ENCODE measurements around the gene GRIN3B. TPM values are rescaled to one million over a fixed set of nuclear protein-coding genes. Genes with fewer than 3 reads are reported as not detected.

The GRIN3B gene
- total and polyA plus RNA-seq, 2 experiments from 2014 or later = 3.0 to 8.5 TPM

DNA sequence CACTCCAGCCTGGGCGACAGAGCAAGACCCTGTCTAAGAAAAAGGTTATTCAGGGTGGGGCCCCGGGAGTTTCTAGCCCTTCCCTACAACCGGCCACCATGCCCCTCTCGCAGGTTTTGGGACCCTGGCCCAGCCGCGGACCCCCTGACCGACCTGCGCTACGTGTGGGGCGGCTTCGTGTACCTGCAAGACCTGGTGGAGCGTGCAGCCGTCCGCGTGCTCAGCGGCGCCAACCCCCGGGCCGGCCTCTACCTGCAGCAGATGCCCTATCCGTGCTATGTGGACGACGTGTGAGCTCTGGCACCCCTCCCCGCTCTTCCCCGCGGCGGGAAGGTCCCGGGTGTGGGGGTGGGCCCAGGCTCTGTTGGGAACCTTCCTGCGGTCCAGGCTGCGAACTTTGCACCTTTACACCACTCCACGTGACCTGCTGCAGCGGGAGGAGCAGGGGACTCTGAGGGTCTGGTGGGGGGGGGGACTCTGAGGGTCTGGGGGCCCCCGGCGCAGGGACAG is 46.0 kb downstream of the GRIN3B start:
- no peaks in the 10 kb centered on the region for H3K36me3 ChIP-seq
- DNase-seq (ENCODE audit: low read depth in 1 of 2, low spot score in 1 of 2) = no peak

DNA sequence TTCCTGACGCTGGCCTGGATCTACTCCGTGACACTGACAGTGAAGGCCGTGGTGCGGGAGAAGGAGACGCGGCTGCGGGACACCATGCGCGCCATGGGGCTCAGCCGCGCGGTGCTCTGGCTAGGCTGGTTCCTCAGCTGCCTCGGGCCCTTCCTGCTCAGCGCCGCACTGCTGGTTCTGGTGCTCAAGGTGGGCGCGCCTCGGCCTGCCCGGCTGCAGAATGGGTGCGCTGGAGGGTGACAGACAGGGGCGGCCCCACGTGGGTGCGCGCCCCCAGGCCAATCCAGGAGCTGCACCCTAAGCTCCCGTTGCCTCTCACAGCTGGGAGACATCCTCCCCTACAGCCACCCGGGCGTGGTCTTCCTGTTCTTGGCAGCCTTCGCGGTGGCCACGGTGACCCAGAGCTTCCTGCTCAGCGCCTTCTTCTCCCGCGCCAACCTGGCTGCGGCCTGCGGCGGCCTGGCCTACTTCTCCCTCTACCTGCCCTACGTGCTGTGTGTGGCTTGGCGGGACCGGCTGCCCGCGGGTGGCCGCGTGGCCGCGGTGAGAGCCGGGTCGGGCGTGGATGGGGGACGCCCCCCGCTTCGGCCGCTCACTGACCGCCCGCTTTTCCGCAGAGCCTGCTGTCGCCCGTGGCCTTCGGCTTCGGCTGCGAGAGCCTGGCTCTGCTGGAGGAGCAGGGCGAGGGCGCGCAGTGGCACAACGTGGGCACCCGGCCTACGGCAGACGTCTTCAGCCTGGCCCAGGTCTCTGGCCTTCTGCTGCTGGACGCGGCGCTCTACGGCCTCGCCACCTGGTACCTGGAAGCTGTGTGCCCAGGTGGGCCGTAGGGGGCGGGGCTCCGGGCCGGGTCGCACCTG is 46.8 kb downstream of the GRIN3B start:
- TF ChIP-seq, protein P1, sequence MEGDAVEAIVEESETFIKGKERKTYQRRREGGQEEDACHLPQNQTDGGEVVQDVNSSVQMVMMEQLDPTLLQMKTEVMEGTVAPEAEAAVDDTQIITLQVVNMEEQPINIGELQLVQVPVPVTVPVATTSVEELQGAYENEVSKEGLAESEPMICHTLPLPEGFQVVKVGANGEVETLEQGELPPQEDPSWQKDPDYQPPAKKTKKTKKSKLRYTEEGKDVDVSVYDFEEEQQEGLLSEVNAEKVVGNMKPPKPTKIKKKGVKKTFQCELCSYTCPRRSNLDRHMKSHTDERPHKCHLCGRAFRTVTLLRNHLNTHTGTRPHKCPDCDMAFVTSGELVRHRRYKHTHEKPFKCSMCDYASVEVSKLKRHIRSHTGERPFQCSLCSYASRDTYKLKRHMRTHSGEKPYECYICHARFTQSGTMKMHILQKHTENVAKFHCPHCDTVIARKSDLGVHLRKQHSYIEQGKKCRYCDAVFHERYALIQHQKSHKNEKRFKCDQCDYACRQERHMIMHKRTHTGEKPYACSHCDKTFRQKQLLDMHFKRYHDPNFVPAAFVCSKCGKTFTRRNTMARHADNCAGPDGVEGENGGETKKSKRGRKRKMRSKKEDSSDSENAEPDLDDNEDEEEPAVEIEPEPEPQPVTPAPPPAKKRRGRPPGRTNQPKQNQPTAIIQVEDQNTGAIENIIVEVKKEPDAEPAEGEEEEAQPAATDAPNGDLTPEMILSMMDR (IDR thresholded peaks at IDR 0.05; ENCODE audit: low read depth, low read length) = no peak
- no peak for DNase-seq (ENCODE audit: low read depth in 1 of 2, low spot score in 1 of 2)
- no peaks in the 10 kb centered on the region for H3K4me1 ChIP-seq (ENCODE audit: low read depth)

More for the DNA sequence above, 46.0 kb downstream of the GRIN3B start:
- TF ChIP-seq, protein P1 (IDR thresholded peaks at IDR 0.05; ENCODE audit: low read depth, low read length) = no peak
- Histone ChIP-seq H3K27me3 (no peaks in the 10 kb centered on the region), H3K4me1 (ENCODE audit: low read depth) (peaks cover 2% of the 10 kb centered on the region), H3K27ac (no peak overlapping the region), H3K4me3 (no peak overlapping the region), H3K9me3 (ENCODE audit: low read depth) (no peaks in the 10 kb centered on the region)

DNA sequence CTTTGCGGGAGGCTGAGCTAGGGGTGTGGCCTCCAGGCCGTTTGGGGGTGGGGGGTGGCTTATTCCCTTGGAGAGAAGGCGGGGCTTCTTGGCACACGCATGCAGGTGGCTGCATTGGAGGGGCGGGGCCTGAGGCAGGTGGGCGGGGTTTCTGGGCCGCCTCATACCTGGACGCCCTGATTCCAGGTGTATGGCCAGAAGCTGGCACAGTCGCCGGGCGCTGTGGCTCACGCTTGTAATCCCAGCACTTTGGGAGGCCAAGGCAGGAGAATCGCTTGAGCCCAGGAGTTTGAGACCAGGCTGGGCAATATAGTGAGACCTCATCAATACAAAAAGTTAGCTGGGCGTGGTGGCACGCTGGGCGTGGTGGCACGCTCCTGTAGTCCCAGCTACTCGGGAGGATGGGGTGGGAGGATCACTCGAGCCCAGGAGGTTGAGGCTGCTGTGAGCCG is 47.5 kb downstream of the GRIN3B start:
- Histone ChIP-seq H3K36me3 (no peaks in the 10 kb centered on the region), H3K9me3 (ENCODE audit: low read depth) (no peaks in the 10 kb centered on the region), H3K27me3 (no peaks in the 10 kb centered on the region), H3K4me1 (ENCODE audit: low read depth) (no peaks in the 10 kb centered on the region), H3K27ac (no peak overlapping the region), H3K4me3 (no peak overlapping the region)
- TF ChIP-seq, protein P1 (IDR thresholded peaks at IDR 0.05; ENCODE audit: low read depth, low read length) = no peak
- DNase-seq (ENCODE audit: low read depth in 1 of 2, low spot score in 1 of 2) = no peak

More for the DNA sequence above, 46.8 kb downstream of the GRIN3B start:
- no peak overlapping the region for H3K4me3 ChIP-seq
- no peak overlapping the region for H3K27ac ChIP-seq
- no peaks in the 10 kb centered on the region for H3K36me3 ChIP-seq
- H3K27me3 ChIP-seq = no peaks in the 10 kb centered on the region
- H3K9me3 ChIP-seq (ENCODE audit: low read depth) = no peaks in the 10 kb centered on the region

DNA sequence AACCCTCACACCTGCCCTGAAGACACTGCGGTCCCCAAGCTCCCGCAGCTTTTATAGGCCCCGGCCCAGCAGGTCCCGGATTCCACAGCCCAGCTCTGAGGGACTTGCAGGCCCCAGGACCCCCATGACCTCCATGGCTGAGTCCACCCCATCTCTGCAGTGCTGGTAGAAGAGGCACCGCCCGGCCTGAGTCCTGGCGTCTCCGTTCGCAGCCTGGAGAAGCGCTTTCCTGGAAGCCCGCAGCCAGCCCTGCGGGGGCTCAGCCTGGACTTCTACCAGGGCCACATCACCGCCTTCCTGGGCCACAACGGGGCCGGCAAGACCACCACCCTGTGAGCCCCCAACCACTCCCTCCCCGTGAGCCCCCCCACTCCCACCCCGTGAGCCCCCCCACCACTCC is 48.9 kb downstream of the GRIN3B start:
- no peak overlapping the region for H3K27ac ChIP-seq
- no peaks in the 10 kb centered on the region for H3K4me1 ChIP-seq (ENCODE audit: low read depth)
- H3K27me3 ChIP-seq = no peaks in the 10 kb centered on the region
- no peaks in the 10 kb centered on the region for H3K9me3 ChIP-seq (ENCODE audit: low read depth)
- DNase-seq (ENCODE audit: low read depth in 1 of 2, low spot score in 1 of 2) = no peak
- TF ChIP-seq, protein P1 (IDR thresholded peaks at IDR 0.05; ENCODE audit: low read depth, low read length) = no peak
- H3K36me3 ChIP-seq = peaks cover 3% of the 10 kb centered on the region
- H3K4me3 ChIP-seq = no peak overlapping the region

DNA sequence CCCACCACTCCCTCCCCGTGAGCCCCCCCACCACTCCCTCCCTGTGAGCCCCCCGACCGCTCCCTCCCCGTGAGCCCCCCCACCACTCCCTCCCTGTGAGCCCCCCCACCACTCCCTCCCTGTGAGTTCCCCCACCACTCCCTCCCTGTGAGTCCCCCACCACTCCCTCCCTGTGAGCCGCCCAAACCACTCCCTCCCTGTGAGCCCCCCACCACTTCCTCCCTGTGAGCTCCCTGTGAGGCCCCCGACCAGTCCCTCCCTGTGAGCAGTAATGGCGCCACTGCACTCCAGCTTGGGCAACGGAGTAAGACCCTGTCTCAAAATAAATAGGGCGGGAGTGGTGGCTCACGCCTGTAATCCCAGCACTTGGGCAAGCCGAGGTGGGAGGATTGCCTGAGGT is 49.6 kb downstream of the GRIN3B start:
- peaks cover 3% of the 10 kb centered on the region for H3K36me3 ChIP-seq
- no peak overlapping the region for H3K27ac ChIP-seq
- H3K4me1 ChIP-seq (ENCODE audit: low read depth) = no peaks in the 10 kb centered on the region
- no peak for DNase-seq (ENCODE audit: low read depth in 1 of 2, low spot score in 1 of 2)
- no peaks in the 10 kb centered on the region for H3K27me3 ChIP-seq
- H3K9me3 ChIP-seq (ENCODE audit: low read depth) = no peaks in the 10 kb centered on the region
- TF ChIP-seq, protein P1 (IDR thresholded peaks at IDR 0.05; ENCODE audit: low read depth, low read length) = no peak
- no peak overlapping the region for H3K4me3 ChIP-seq
